Ascending aorta (tissue), 2 donors: ENCODE data around the gene BRINP1. TPM values are rescaled to one million over a fixed set of nuclear protein-coding genes. Genes with fewer than 3 reads are reported as not detected.

Experiments used
- DNase-seq, 2 donors: peaks; one replicate each; pipeline ENCODE4 v3.0.0-alpha.2; 2019; ENCODE audit warnings: low spot score in 2 of 2
- H3K27ac ChIP-seq, 2 donors: fragments of 200-600 bp; sonication (generic); one replicate each; pipeline ENCODE4 v1.5.1; 2016 to 2017; ENCODE audit warnings: mild to moderate bottlenecking in 1 of 2
- H3K27me3 ChIP-seq: fragments of 200-600 bp; sonication (generic); one replicate; pipeline ENCODE4 v1.5.1; 2017
- H3K36me3 ChIP-seq, 2 donors: fragments of 200-600 bp; sonication (generic); one replicate each; pipeline ENCODE4 v1.5.1; 2016
- H3K4me1 ChIP-seq, 2 donors: fragments of 200-600 bp; sonication (generic); one replicate each; pipeline ENCODE4 v1.5.1; 2016 to 2017; ENCODE audit warnings: mild to moderate bottlenecking in 1 of 2
- H3K4me3 ChIP-seq, 2 donors: fragments of 200-600 bp; sonication (generic); one replicate each; pipeline ENCODE4 v1.5.1; 2016 to 2017; ENCODE audit warnings: mild to moderate bottlenecking in 1 of 2
- H3K9me3 ChIP-seq, 2 donors: fragments of 200-600 bp; sonication (generic); one replicate each; pipeline ENCODE4 v1.5.1; 2016
- intact Hi-C: fragments of 100-400 bp; cut with DNase I; formaldehyde crosslinking; loops from one replicate; pipeline ENCODE4 v1.15.1; 2023
- total RNA-seq: library from RNA; depleted of rRNA; stranded (reverse); fragments of >200 nt; gene quantifications from one replicate; pipeline ENCODE4 v1.1.0, GENCODE V29; 2016
- TF ChIP-seq, protein P1 (sequence below), 3 experiments: fragments of 200-600 bp in 2 of 3; fragments of 450-650 bp in 1 of 3; sonication (generic) in 2 of 3; IDR thresholded peaks; one replicate each; pipeline ENCODE4 v1.5.1; 2016 to 2019; ENCODE audit warnings: antibody characterized with exemption in 3 of 3, mild to moderate bottlenecking in 1 of 3, moderate library complexity in 1 of 3

The BRINP1 gene
- total RNA-seq, 1 donor from 2014 or later, result not detected

- Histone ChIP-seq H3K4me3 (no peak overlapping the region), H3K36me3 (no peaks in the 10 kb centered on the region), H3K27me3 (no peaks in the 10 kb centered on the region), H3K9me3 (no peaks in the 10 kb centered on the region), H3K4me1 (no peaks in the 10 kb centered on the region), H3K27ac (no peak overlapping the region)
- DNase-seq, result no peak
- TF ChIP-seq, protein P1, sequence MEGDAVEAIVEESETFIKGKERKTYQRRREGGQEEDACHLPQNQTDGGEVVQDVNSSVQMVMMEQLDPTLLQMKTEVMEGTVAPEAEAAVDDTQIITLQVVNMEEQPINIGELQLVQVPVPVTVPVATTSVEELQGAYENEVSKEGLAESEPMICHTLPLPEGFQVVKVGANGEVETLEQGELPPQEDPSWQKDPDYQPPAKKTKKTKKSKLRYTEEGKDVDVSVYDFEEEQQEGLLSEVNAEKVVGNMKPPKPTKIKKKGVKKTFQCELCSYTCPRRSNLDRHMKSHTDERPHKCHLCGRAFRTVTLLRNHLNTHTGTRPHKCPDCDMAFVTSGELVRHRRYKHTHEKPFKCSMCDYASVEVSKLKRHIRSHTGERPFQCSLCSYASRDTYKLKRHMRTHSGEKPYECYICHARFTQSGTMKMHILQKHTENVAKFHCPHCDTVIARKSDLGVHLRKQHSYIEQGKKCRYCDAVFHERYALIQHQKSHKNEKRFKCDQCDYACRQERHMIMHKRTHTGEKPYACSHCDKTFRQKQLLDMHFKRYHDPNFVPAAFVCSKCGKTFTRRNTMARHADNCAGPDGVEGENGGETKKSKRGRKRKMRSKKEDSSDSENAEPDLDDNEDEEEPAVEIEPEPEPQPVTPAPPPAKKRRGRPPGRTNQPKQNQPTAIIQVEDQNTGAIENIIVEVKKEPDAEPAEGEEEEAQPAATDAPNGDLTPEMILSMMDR (IDR thresholded peaks at IDR 0.05), result no peak
- intact Hi-C loops, result no loop called here
Observed at GRCh38 chr9:119298076-119298853, 71.0 kb downstream of the BRINP1 start.

GRCh38 chr9:119291554-119291953 lies 77.7 kb downstream of the BRINP1 start:
- no peaks in the 10 kb centered on the region for H3K27me3 ChIP-seq
- H3K27ac ChIP-seq, result no peak overlapping the region
- no peaks in the 10 kb centered on the region for H3K4me1 ChIP-seq
- no peaks in the 10 kb centered on the region for H3K9me3 ChIP-seq
- DNase-seq, result no peak
- H3K4me3 ChIP-seq, result no peak overlapping the region
- intact Hi-C loops, result loop anchor here (2.0 kb wide), 1 partner anchor 463 kb away; no protein-coding TSS in a partner anchor
- TF ChIP-seq, protein P1 (IDR thresholded peaks at IDR 0.05), result no peak
- no peaks in the 10 kb centered on the region for H3K36me3 ChIP-seq

GRCh38 chr9:119289740-119290433 lies 79.3 kb downstream of the BRINP1 start:
- Histone ChIP-seq H3K9me3 (no peaks in the 10 kb centered on the region), H3K4me3 (no peak overlapping the region), H3K4me1 (no peaks in the 10 kb centered on the region), H3K36me3 (no peaks in the 10 kb centered on the region), H3K27ac (no peak overlapping the region), H3K27me3 (no peaks in the 10 kb centered on the region)
- TF ChIP-seq, protein P1 (IDR thresholded peaks at IDR 0.05), result peak; percentile 49 to 88 (median 79)
- intact Hi-C loops, result loop anchor here (2.0 to 10.0 kb wide), 3 partner anchors 461 to 765 kb away; no protein-coding TSS in a partner anchor
- peak in 1 of 2 donors; percentile 66 for DNase-seq

DNA sequence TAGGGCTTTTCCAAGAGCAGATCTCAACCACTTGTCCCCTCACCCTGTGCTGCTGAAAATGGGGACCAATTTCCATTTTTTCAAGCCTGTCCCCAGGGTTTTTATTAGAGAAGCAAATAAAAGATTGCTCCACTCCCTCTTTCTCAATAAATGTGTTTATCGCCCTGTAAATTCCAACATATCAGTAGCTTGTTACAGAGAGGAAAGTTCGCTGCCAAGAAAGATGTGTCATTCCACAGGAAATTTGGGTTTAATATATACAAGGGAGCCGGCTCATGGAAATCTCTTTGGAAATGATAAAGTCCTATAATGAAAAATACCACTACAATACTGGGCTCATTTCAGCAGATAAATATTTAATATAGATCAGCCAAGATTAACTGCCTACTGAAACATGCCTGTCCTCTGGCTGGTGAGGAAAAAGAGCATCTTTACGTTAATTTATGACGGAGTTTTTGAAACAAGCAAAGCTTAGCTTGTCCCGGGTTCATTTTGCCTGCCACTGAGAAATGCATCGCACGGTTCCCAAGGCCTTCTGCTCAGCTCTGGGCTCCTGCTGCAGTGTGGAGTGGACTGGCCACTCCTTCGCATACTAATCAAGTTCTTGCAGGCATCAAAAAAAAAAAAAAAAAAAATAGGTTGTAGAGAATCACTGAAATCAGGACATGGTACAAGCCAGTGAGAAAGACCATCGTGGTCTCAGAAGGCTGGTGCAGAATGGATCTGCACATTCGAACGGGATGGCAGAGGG lies 84.5 kb downstream of the BRINP1 start:
- no peaks in the 10 kb centered on the region for H3K27me3 ChIP-seq
- H3K9me3 ChIP-seq, result no peaks in the 10 kb centered on the region
- TF ChIP-seq, protein P1 (IDR thresholded peaks at IDR 0.05), result no peak
- no peak overlapping the region for H3K27ac ChIP-seq
- no peak for DNase-seq
- H3K36me3 ChIP-seq, result no peaks in the 10 kb centered on the region
- intact Hi-C loops, result loop anchor here (10.0 kb wide), 2 partner anchors 690 to 760 kb away; no protein-coding TSS in a partner anchor
- H3K4me1 ChIP-seq, result no peaks in the 10 kb centered on the region
- no peak overlapping the region for H3K4me3 ChIP-seq

DNA sequence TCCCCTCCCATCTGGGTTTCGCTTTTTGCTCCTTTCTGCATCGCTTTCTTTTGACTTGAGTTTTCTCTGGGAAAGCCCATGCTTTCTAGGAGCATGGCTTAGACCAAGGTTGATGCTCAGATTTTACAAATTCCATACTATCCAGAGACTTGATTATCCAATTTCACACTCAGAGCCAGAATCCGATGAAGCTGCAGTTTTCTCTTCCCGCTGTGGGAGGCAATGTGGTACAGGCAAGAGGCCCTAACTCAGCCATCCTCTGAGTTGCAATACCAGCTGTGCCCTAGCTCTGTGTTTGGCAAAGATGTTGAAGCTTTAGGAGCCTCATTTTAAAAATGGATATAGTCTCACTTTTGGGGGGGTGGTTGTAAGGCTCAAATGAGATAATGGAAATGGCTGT lies 85.1 kb downstream of the BRINP1 start:
- Histone ChIP-seq H3K9me3 (no peaks in the 10 kb centered on the region), H3K4me1 (no peaks in the 10 kb centered on the region), H3K36me3 (no peaks in the 10 kb centered on the region), H3K27ac (no peak overlapping the region), H3K4me3 (no peak overlapping the region), H3K27me3 (no peaks in the 10 kb centered on the region)
- DNase-seq, result no peak
- intact Hi-C loops, result loop anchor here (10.0 kb wide), 2 partner anchors 689 to 759 kb away; no protein-coding TSS in a partner anchor
- TF ChIP-seq, protein P1 (IDR thresholded peaks at IDR 0.05), result no peak
